ENCODE measurements around the gene IRX3. TPM values are rescaled to one million over a fixed set of nuclear protein-coding genes. Genes with fewer than 3 reads are reported as not detected.

Gene IRX3
- total and polyA plus RNA-seq, 2 donors from 2014 or later = 13.5 to 37.9 TPM

DNA sequence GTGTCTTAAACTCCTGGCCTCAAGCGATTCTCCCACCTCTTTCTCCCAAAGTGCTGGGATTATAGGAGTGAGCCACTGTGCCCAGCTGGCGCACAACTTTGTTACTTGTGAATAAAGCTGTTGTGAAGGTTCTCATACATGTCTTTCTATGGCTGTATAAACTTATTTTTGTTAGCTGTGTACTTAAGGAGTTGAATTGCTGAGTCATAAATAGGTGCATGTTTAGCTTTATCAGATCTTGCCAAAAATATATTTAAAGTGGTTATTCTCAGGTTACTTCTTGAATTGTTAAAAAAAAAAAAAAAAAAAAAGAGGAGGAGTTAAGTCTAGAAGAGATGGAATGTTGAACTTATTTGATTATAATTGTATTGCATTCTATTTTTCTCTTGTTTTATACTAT, 47.6 kb upstream of the IRX3 start:
- Histone ChIP-seq H3K4me1 (ENCODE audit: control insufficient read depth in 2 of 3, insufficient read depth in 2 of 3, low read depth in 1 of 3, low read length in 3 of 3) (no peaks in the 10 kb centered on the region), H3K4me3 (ENCODE audit: low read length in 3 of 3) (no peak overlapping the region), H3K9me3 (ENCODE audit: control insufficient read depth in 2 of 3, insufficient read depth in 1 of 3, low read length in 3 of 3) (no peaks in the 10 kb centered on the region), H3K27me3 (ENCODE audit: control insufficient read depth, insufficient read depth, low read length) (no peaks in the 10 kb centered on the region), H3K27ac (ENCODE audit: low read depth in 2 of 2, low read length in 2 of 2) (no peak overlapping the region), H3K9ac (ENCODE audit: low read length in 3 of 3) (no peak overlapping the region), H3K36me3 (ENCODE audit: control insufficient read depth in 2 of 3, insufficient read depth in 3 of 3, low read length in 3 of 3) (no peaks in the 10 kb centered on the region)
- DNase-seq (no peak), FAIRE-seq (no peak)
- TF ChIP-seq, protein P1, sequence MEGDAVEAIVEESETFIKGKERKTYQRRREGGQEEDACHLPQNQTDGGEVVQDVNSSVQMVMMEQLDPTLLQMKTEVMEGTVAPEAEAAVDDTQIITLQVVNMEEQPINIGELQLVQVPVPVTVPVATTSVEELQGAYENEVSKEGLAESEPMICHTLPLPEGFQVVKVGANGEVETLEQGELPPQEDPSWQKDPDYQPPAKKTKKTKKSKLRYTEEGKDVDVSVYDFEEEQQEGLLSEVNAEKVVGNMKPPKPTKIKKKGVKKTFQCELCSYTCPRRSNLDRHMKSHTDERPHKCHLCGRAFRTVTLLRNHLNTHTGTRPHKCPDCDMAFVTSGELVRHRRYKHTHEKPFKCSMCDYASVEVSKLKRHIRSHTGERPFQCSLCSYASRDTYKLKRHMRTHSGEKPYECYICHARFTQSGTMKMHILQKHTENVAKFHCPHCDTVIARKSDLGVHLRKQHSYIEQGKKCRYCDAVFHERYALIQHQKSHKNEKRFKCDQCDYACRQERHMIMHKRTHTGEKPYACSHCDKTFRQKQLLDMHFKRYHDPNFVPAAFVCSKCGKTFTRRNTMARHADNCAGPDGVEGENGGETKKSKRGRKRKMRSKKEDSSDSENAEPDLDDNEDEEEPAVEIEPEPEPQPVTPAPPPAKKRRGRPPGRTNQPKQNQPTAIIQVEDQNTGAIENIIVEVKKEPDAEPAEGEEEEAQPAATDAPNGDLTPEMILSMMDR (IDR thresholded peaks at IDR 0.05; ENCODE audit: borderline replicate concordance, extremely low read depth, insufficient read depth) = no peak
- intact Hi-C loops (cut with DNase I) = no loop called here

DNA sequence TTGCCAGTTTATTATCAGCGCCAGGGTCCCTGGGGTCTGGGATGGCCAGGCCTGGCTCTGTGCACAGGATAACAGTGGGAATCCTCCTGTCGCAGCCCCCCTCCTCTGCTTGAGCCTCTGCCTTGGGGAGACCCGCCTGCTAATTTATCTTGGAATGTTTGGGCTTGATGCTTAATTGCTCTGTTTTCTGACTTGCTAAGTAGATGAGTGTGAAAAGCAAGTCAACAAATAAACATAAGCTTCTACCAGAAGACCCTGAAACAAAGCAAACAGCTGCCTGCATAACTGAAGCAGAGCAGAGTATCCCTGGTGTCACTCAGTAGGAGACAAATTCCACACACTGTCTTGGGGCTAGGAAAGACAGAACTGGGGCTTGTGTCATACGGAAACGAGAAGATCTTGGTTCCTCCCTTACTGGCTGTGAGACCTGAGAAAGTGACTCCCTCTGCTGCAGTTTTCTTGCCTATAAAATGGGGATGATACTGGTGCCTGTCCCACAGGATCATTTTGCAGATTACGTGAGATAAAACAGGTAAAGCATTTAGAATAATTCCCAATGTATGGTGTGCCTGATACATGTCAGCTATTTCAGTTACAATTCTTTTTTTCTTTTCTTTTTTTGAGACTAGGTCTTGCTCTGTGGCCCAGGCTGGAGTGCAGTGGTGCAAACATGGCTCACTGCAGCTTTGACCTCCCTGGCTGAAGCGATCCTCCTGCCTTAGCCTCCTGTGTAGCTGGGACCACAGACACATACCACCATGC, 44.8 kb upstream of the IRX3 start:
- no peaks in the 10 kb centered on the region for H3K27me3 ChIP-seq (ENCODE audit: control insufficient read depth, insufficient read depth, low read length)
- DNase-seq (no peak), FAIRE-seq (no peak)
- intact Hi-C loops (cut with DNase I) = no loop called here
- H3K9ac ChIP-seq (ENCODE audit: low read length in 3 of 3) = no peak overlapping the region
- H3K27ac ChIP-seq (ENCODE audit: low read depth in 2 of 2, low read length in 2 of 2) = no peak overlapping the region
- no peaks in the 10 kb centered on the region for H3K4me1 ChIP-seq (ENCODE audit: control insufficient read depth in 2 of 3, insufficient read depth in 2 of 3, low read depth in 1 of 3, low read length in 3 of 3)
- H3K4me3 ChIP-seq (ENCODE audit: low read length in 3 of 3) = no peak overlapping the region
- TF ChIP-seq, protein P1 (IDR thresholded peaks at IDR 0.05; ENCODE audit: borderline replicate concordance, extremely low read depth, insufficient read depth) = no peak
- no peaks in the 10 kb centered on the region for H3K9me3 ChIP-seq (ENCODE audit: control insufficient read depth in 2 of 3, insufficient read depth in 1 of 3, low read length in 3 of 3)
- no peaks in the 10 kb centered on the region for H3K36me3 ChIP-seq (ENCODE audit: control insufficient read depth in 2 of 3, insufficient read depth in 3 of 3, low read length in 3 of 3)

DNA sequence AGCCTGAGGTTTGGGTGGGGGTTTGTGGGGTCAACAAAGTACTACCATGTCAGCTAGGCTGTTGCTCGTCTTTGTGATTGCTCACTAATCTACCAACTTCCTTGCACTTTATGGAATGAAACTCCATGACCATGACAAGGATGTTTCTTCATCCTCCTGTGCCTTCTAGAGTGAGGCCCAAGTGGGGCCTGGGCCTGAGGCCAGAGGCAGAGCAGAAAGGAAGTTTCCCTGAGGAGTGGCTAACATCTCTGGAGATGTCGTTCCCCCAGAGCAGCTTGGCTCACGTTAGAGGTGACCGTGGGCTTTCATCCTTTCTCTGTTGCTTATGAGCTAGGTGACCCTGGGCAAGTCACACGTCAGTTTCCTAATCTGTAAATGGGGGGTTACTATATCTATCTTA, 41.0 kb upstream of the IRX3 start:
- no peaks in the 10 kb centered on the region for H3K4me1 ChIP-seq (ENCODE audit: control insufficient read depth in 2 of 3, insufficient read depth in 2 of 3, low read depth in 1 of 3, low read length in 3 of 3)
- H3K27ac ChIP-seq (ENCODE audit: low read depth in 2 of 2, low read length in 2 of 2) = no peak overlapping the region
- intact Hi-C loops (cut with DNase I) = no loop called here
- no peak overlapping the region for H3K4me3 ChIP-seq (ENCODE audit: low read length in 3 of 3)
- H3K9me3 ChIP-seq (ENCODE audit: control insufficient read depth in 2 of 3, insufficient read depth in 1 of 3, low read length in 3 of 3) = no peaks in the 10 kb centered on the region
- H3K27me3 ChIP-seq (ENCODE audit: control insufficient read depth, insufficient read depth, low read length) = no peaks in the 10 kb centered on the region
- no peak for FAIRE-seq
- TF ChIP-seq, protein P1 (IDR thresholded peaks at IDR 0.05; ENCODE audit: borderline replicate concordance, extremely low read depth, insufficient read depth) = no peak
- no peak overlapping the region for H3K9ac ChIP-seq (ENCODE audit: low read length in 3 of 3)
- no peaks in the 10 kb centered on the region for H3K36me3 ChIP-seq (ENCODE audit: control insufficient read depth in 2 of 3, insufficient read depth in 3 of 3, low read length in 3 of 3)
- DNase-seq = no peak

Data from kidney (tissue), 14 donors.